Bone marrow (tissue), 2 donors: ENCODE data around the gene ARHGEF7.

Experiments
- DNase-seq, 2 donors: peaks; one replicate each; lab custom pipeline; 2025; lab: John Stamatoyannopoulos, UW

Gene ARHGEF7

GRCh38 chr13:111304603-111305289 is 189.6 kb downstream of the ARHGEF7 start:
- DNase-seq, result no peak

DNA sequence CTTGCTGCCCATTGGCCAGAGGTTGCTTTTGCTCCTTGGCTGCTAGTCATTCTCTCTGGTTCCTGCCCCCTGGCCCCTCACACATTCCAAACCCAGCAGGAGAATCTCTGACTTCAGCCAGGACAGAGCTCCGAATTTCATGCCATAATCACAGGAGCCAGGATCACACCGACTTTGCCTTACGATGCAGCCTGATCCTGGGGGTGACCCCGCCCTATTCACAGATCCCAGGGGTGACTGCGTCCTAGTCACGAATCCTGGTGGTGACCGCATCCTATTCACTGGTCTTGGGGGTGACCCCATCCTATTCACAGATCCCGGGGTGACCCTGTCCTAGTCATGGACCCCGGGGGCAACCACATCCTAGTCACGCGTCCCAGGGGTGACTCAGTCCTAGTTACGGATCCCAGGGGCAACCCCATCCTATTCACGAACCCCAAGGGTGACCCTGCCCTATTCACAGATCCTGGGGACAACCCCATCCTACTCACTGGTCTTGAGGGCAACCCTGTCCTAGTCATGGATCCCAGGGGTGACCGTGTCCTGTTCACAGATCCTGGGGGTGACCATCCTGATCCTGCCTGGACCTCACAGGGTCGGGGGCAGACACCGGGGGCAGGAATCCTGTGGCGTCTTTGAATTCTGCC is 198.0 kb downstream of the ARHGEF7 start:
- no peak for DNase-seq

DNA sequence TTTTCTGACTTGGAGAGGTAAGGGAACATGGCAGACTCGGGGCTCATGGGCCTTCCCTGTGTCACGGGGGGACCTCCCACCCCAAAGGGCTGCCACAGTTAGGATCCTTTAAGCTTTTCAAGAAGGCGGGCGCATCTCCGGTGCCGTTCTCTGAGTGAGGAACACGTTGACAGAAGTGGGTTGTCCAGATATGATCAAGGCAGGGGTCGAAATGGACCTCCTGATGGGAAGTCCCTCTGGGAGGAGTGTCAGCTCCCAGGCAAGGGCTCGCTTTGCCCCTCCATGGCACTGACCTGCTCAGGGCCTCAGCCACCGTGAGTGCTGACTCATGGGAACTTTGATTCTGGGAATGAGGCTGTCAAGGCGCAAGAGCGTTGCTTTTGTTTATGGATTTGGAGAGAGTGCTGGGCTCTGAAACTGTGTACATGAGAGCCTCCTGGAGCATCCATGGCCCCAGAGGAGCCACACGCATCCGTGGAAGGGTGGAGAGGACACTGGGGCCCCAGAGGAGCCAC is 198.9 kb downstream of the ARHGEF7 start:
- DNase-seq, result no peak

- no peak for DNase-seq
Measured at GRCh38 chr13:111314852-111315251, 199.7 kb downstream of the ARHGEF7 start.

- no peak for DNase-seq
Measured at GRCh38 chr13:111315347-111315995, 200.4 kb downstream of the ARHGEF7 start.

DNA sequence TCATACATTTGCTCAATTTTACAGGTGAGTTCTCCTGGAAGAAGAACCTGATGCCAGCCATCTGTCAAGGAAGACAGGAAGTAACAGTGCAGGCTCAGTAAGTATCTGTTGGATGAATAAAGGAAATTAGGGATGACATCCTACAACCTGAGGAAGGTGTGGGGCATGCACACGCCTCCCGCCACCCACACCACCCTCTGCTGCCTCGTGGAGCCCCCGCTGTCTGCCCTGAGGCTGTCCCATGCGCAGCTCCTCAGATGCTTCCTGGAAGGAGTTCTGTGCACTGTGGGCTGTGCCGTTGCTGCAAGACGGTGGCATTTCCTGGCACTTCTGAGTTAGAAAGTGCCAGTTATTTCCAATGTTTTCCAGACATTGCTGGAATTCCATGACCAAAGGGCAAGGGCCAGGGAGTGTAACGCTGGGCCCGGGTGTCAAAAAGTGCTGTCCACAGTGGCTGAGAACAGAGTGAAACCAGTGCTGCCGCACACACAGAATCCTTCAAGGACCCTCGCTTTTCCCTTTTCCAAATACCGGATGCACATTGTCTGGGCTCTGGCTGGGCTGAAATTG is 201.1 kb downstream of the ARHGEF7 start:
- DNase-seq, result no peak

DNA sequence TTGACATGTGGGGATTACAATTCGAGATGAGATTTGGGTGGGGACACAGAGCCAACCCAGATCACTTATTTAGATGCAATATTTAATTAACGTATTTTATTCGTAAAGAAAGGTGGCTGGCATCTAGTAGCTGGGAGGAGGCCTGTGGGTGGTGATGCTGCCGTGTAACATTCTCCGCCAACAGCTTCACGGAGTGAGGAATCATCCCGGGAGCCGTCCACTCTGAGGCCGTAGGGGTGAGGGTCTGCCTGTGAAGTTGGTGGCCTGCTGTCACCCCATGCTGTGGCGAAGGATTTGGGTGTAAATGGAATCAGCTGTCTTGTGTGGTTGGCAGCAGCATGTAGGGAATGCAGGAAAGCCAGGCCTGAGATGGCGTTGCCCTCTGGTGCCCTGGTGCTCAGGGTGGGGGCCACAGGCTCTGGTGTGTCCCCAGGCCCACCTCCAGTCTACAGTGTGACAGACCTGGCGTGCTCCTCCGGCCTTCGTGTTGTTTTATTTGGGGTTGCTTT is 202.0 kb downstream of the ARHGEF7 start:
- DNase-seq, result no peak

- no peak for DNase-seq
Measured at GRCh38 chr13:111317571-111318345, 202.6 kb downstream of the ARHGEF7 start.

DNA sequence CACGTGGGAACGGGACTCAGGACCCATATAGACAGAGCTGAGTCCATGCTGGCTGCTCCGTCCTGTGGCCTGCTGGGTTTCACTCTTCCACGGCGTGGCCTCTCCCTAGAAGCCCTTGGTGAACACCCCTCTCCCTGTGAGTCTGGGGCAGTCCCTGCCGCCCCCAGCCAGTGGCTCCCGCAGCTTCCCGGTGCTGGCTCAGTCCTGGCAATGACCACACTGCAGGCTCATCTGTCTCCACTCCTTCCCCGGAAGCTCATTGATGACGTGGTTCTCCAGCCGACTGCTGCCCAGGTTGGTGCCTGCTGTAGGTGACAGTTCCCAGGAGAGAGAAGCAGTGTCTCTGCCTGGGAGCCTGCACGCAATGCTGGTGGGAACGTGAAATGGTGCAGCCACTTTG is 203.3 kb downstream of the ARHGEF7 start:
- no peak for DNase-seq

GRCh38 chr13:111319521-111319920 is 204.4 kb downstream of the ARHGEF7 start:
- no peak for DNase-seq

DNA sequence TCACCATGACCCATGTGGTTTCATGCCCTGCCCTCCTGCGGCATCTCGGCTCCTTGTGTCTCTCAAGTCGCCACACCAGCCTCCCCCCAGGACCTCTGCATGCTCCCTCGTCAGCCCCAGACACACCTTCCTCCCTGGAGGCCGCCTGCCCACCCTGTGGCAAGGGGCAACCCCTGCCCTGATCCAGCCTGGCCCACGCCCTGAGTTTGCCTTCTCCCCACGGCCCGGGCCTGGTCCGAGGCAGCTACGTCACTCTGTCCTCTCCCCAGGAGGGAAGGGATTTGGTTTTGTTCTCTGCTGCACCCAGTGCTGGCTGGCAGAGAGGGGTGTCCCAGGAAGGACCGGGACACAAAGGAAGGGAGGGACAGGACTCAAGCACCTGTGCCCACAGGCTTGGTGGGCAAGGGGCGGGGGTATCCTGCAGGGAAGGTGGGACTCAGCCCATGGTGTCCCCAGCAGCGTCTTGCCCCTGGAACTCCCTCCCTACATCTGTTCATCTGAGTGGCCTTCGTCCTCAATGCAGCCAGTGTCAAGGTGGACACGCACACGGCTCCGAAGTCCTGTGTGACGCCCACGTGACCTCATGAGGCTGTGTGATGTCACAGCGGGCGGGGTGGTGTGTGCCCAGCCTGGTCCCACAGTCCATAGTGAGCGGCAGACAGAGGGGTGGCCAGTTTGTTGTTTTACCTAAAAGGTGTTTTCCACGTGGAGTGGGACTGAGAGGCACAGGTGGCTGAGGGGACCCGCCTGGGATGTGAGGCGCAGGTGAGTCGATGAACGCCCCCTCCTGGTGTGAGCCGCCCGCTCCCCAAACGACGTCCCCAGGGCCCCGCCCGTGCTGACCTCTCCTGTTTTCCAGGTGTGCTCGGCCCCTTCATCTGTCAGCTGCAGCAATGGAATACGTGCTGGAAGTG is 205.1 kb downstream of the ARHGEF7 start, which contains the start of gene TEX29:
TSS of gene TEX29 (plus strand) at position 645 of the 914 bp plus-strand sequence. CDS start at position 894, 249 bp downstream.
- DNase-seq, result no peak

- DNase-seq, result no peak
Measured at GRCh38 chr13:111322001-111322915, 207.1 kb downstream of the ARHGEF7 start.

DNA sequence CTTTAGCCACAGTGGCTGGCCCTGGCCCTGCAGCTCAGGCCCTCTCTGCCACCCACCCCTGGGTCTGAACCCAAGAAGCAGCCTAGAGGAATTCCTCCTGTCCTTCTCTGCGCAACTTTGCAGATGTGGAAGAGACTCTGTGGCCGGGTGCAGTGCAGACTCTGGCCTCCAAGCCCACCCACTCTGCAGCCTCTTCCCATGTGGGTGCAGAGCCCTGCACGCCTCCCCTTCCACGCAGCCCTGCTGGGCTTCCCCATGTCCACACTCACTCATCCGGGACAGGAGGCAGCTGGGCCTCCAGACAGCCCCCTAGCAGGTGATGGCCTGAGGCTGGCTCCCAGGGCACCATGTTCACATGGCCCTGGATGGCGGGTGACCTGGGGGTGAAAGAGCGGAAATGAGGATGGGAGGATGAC is 207.8 kb downstream of the ARHGEF7 start:
- DNase-seq, result no peak

- DNase-seq, result no peak
Measured at GRCh38 chr13:111323549-111323948, 208.4 kb downstream of the ARHGEF7 start.

GRCh38 chr13:111323950-111324651 is 209.0 kb downstream of the ARHGEF7 start:
- no peak for DNase-seq

DNA sequence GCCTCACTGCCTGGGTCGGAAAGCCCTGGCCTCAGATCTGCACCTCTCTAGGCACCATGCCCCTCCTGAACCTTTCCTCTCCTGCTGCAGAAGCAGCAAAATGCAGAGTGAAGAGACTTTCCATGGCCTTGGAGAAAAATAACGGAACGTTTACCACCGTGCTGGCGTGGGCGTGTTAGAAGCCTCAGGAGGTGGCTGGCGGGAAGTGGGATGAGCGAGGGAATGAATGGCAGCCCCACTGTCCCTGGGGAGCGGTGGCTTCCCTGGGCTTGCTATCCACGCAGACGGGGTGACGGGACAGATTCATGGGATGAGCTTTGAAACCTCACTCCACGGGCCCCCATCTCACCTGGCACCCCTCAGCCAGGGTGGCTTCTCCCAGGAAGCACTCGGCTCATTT is 209.6 kb downstream of the ARHGEF7 start:
- no peak for DNase-seq

GRCh38 chr13:111325146-111325890 is 210.2 kb downstream of the ARHGEF7 start:
- DNase-seq, result no peak
